Hair follicle dermal papilla cell (primary cell): Measurements from ENCODE around the gene HAPLN2. TPM values are rescaled to one million over a fixed set of nuclear protein-coding genes. Genes with fewer than 3 reads are reported as not detected.

Source experiments
- total RNA-seq: library from RNA; depleted of rRNA; stranded (reverse); fragments of >200 nt; gene quantifications from 2 replicates; pipeline ENCODE4 v1.2.3, GENCODE V29; 2012

Gene HAPLN2
- not detected in 2 replicates for total RNA-seq

DNA sequence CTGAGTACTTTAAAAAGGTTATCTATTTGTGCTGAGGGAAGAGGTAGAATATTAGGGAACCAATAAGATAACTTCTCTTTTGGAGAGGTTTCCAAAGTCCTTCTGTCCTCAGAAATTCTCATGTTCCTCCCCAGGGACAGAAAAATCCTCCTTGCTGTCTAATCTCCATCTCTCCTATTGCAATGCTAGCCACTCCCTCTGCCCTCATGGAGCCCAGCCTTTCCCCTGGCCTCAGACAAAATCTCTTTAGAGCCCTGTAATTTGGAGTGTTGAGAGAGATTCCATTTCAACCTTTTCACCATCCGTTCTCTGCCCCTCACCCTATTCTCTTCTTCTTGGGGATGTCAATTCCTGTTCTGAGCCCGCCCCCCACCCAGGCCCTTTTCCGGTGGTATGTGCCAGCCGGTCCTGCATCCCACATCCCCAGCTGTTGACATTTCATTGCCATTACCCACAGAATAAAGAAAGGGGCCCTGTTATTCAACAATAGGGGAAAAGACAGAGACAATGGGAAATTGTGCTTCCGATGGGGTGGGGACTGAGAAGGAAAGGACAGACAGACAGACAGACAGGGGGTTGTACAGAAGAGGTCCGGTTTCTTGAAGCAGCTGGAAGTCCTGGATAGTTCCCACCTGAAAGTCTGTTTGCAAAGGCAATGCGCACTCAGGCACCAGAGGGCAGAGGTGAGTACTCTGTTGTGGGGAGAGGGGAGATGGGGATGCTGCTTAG lies at the start of gene HAPLN2:
Gene HAPLN2 (plus strand): TSS at position 563 of the 729 bp plus-strand sequence. CDS start 4,076 bp downstream, outside the sequence.

GRCh38 chr1:156571919-156572662 lies 47.1 kb upstream of the HAPLN2 start, which contains the start of gene IQGAP3:
IQGAP3 (minus strand) TSS chr1:156572565; CDS start chr1:156572529, 36 bp downstream.

GRCh38 chr1:156579472-156579871 lies 39.7 kb upstream of the HAPLN2 start, which contains the start of gene TTC24:
TTC24 (plus strand) TSS chr1:156579723; CDS start chr1:156581365, 1,642 bp downstream.

DNA sequence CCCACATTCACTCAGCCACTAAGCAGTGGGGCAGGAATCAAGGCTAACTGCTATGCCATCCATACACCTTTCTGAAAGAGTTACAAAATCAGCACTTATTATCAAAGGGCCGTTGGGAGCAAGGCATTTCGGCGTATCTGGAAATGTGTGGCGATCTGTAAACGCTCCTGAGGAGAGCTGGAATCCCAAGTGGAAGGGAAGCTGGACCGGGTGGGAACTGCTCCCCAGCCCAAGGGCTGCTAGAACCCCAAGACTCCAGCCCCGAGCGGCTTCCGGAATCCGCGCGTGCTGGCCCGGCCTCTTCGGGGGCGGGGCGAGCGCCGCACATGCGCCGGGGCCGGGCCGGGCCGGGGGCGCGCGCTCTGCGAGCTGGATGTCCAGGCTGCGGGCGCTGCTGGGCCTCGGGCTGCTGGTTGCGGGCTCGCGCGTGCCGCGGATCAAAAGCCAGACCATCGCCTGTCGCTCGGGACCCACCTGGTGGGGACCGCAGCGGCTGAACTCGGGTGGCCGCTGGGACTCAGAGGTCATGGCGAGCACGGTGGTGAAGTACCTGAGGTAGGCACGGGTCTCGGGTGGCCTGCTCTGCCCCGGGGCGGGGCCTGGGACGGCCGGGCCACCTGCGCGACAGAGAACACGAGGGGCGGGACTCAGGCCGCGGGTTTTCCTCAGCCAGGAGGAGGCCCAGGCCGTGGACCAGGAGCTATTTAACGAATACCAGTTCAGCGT lies 27.6 kb upstream of the HAPLN2 start, which contains the start of gene NAXE:
Gene NAXE (plus strand): TSS at position 345 of the 726 bp plus-strand sequence. CDS start 29 bp downstream, at position 374.

GRCh38 chr1:156601122-156601830 lies 17.9 kb upstream of the HAPLN2 start, which contains the start of gene GPATCH4:
GPATCH4 (minus strand) TSS chr1:156601479.

GRCh38 chr1:156641761-156642264 lies 22.6 kb downstream of the HAPLN2 start, which contains the start of gene BCAN:
BCAN (plus strand) TSS chr1:156642117; CDS start chr1:156646055, 3,938 bp downstream.

Other genes starting within 250 kb of the HAPLN2 start
- 25.6 and 26.4 TPM in 2 replicates for gene MEF2D, start 118.6 kb upstream of the HAPLN2 start, total RNA-seq
- gene IQGAP3, start 46.9 kb upstream of the HAPLN2 start, total RNA-seq: 6.5 and 7.7 TPM in 2 replicates
- not detected in 2 replicates for gene TTC24, start 39.7 kb upstream of the HAPLN2 start, total RNA-seq
- 47.1 and 55.3 TPM in 2 replicates for gene NAXE, start 27.6 kb upstream of the HAPLN2 start, total RNA-seq
- gene GPATCH4, start 17.9 kb upstream of the HAPLN2 start, total RNA-seq: 13.0 and 13.8 TPM in 2 replicates
- not detected in 2 replicates for gene BCAN, start 22.7 kb downstream of the HAPLN2 start, total RNA-seq
- gene NES, start 58.0 kb downstream of the HAPLN2 start, total RNA-seq: 28.1 and 28.2 TPM in 2 replicates
- 144 and 158 TPM in 2 replicates for gene CRABP2, start 86.2 kb downstream of the HAPLN2 start, total RNA-seq
- gene METTL25B, start 109.1 kb downstream of the HAPLN2 start, total RNA-seq: 9.6 and 9.9 TPM in 2 replicates
- gene ISG20L2, start 109.4 kb downstream of the HAPLN2 start, total RNA-seq: 19.3 and 26.1 TPM in 2 replicates
- 19.1 and 22.3 TPM in 2 replicates for gene MRPL24, start 121.7 kb downstream of the HAPLN2 start, total RNA-seq
- gene HDGF, start 132.3 kb downstream of the HAPLN2 start, total RNA-seq: 161 and 170 TPM in 2 replicates
- 25.8 and 30.4 TPM in 2 replicates for gene PRCC, start 148.1 kb downstream of the HAPLN2 start, total RNA-seq
- 0.32 and 0.61 TPM in 2 replicates for gene SH2D2A, start 197.4 kb downstream of the HAPLN2 start, total RNA-seq
- gene INSRR, start 239.7 kb downstream of the HAPLN2 start, total RNA-seq: under 0.01 TPM in 2 replicates
- not detected in 2 replicates for gene NTRK1, start 241.4 kb downstream of the HAPLN2 start, total RNA-seq